Stimulated activated CD4-positive, alpha-beta T cell treated with anti-CD3 and anti-CD28 coated beads, TNF-alpha, amount 100 ng/mL, for 24 hours (primary cell): ENCODE measurements around the gene COX19.

Source experiments
- DNase-seq, 3 experiments: peaks; one replicate each; pipeline ENCODE4 v3.0.0-alpha.2; 2020; ENCODE audit warnings: low read depth in 3 of 3

The COX19 gene

GRCh38 chr7:991729-992656 lies 16.6 kb upstream of the COX19 start:
- no peak for DNase-seq

- no peak for DNase-seq
Measured at GRCh38 chr7:990933-991728, 15.8 kb upstream of the COX19 start.

GRCh38 chr7:990352-990932 lies 15.1 kb upstream of the COX19 start:
- DNase-seq: no peak

- no peak for DNase-seq
Measured at GRCh38 chr7:988963-989529, 13.7 kb upstream of the COX19 start.

- no peak for DNase-seq
Measured at GRCh38 chr7:988426-988911, 13.1 kb upstream of the COX19 start.

- no peak for DNase-seq
Measured at GRCh38 chr7:987909-988308, 12.6 kb upstream of the COX19 start.

- no peak for DNase-seq
Measured at GRCh38 chr7:986766-987751, 11.7 kb upstream of the COX19 start.

GRCh38 chr7:985915-986741 lies 10.8 kb upstream of the COX19 start:
- no peak for DNase-seq

GRCh38 chr7:985127-985416 lies 9.7 kb upstream of the COX19 start:
- no peak for DNase-seq

GRCh38 chr7:984361-985126 lies 9.2 kb upstream of the COX19 start:
- no peak for DNase-seq

GRCh38 chr7:983616-984071 lies 8.3 kb upstream of the COX19 start:
- no peak for DNase-seq

GRCh38 chr7:983004-983615 lies 7.8 kb upstream of the COX19 start, which contains the start of gene CYP2W1:
CYP2W1 (plus strand) TSS chr7:983181; CDS start chr7:983212, 31 bp downstream.
- no peak for DNase-seq

- DNase-seq: no peak
Measured at GRCh38 chr7:982511-983003, 7.2 kb upstream of the COX19 start.

- no peak for DNase-seq
Measured at GRCh38 chr7:981793-982510, 6.6 kb upstream of the COX19 start.

GRCh38 chr7:979886-980571 lies 4.7 kb upstream of the COX19 start:
- no peak for DNase-seq

- no peak for DNase-seq
Measured at GRCh38 chr7:979151-979550, 3.8 kb upstream of the COX19 start.

GRCh38 chr7:978416-979091 lies 3.2 kb upstream of the COX19 start:
- no peak for DNase-seq
